Measurements from ENCODE around the gene TRPC6. TPM values are rescaled to one million over a fixed set of nuclear protein-coding genes. Genes with fewer than 3 reads are reported as not detected.

The TRPC6 gene
- total RNA-seq, 6 donors from 2014 or later = 10.5 to 62.9 (median 18.0) TPM

GRCh38 chr11:101528541-101528940, 55.3 kb downstream of the TRPC6 start:
- WGBS, 2 donors = 84 to 94% methylated on average over 2 of the region's 2 CpGs
- H3K9me3 ChIP-seq = no peaks in the 10 kb centered on the region
- no peaks in the 10 kb centered on the region for H3K36me3 ChIP-seq
- H3K4me1 ChIP-seq = no peaks in the 10 kb centered on the region
- TF ChIP-seq EP300 (IDR thresholded peaks at IDR 0.05) = no peak
- no peak for TF ChIP-seq POLR2A (IDR thresholded peaks at IDR 0.05)
- no peak for TF ChIP-seq POLR2AphosphoS5 (IDR thresholded peaks at IDR 0.05)
- TF ChIP-seq CTCF (IDR thresholded peaks at IDR 0.05) = no peak
- ATAC-seq (ENCODE audit: low FRiP score in 2 of 2) = no peak
- H3K4me3 ChIP-seq = no peak overlapping the region
- H3K27ac ChIP-seq = no peak overlapping the region
- no peak for DNase-seq
- no peaks in the 10 kb centered on the region for H3K27me3 ChIP-seq

- WGBS, 2 donors = 0 to 75% methylated on average over 1 of the region's 1 CpG
- ATAC-seq (ENCODE audit: low FRiP score in 2 of 2) (no peak), DNase-seq (no peak)
- no peak overlapping the region for H3K27ac ChIP-seq
- H3K27me3 ChIP-seq = no peaks in the 10 kb centered on the region
- no peaks in the 10 kb centered on the region for H3K9me3 ChIP-seq
- H3K4me3 ChIP-seq = no peak overlapping the region
- no peaks in the 10 kb centered on the region for H3K36me3 ChIP-seq
- TF ChIP-seq CTCF (IDR thresholded peaks at IDR 0.05) = no peak
- no peak for TF ChIP-seq EP300 (IDR thresholded peaks at IDR 0.05)
- TF ChIP-seq POLR2A (IDR thresholded peaks at IDR 0.05) = no peak
- TF ChIP-seq POLR2AphosphoS5 (IDR thresholded peaks at IDR 0.05) = no peak
- H3K4me1 ChIP-seq = no peaks in the 10 kb centered on the region
Observed at GRCh38 chr11:101523634-101524260, 60.1 kb downstream of the TRPC6 start.

- no peaks in the 10 kb centered on the region for H3K9me3 ChIP-seq
- H3K4me1 ChIP-seq = no peaks in the 10 kb centered on the region
- ATAC-seq (ENCODE audit: low FRiP score in 2 of 2) (no peak), DNase-seq (no peak)
- no peak overlapping the region for H3K27ac ChIP-seq
- no peak overlapping the region for H3K4me3 ChIP-seq
- TF ChIP-seq POLR2AphosphoS5 (IDR thresholded peaks at IDR 0.05) = no peak
- TF ChIP-seq EP300 (IDR thresholded peaks at IDR 0.05) = no peak
- no peak for TF ChIP-seq CTCF (IDR thresholded peaks at IDR 0.05)
- TF ChIP-seq POLR2A (IDR thresholded peaks at IDR 0.05) = no peak
- H3K36me3 ChIP-seq = no peaks in the 10 kb centered on the region
- no peaks in the 10 kb centered on the region for H3K27me3 ChIP-seq
Observed at GRCh38 chr11:101523193-101523592, 60.6 kb downstream of the TRPC6 start.

GRCh38 chr11:101521821-101522220, 62.0 kb downstream of the TRPC6 start:
- DNase-seq (no peak), ATAC-seq (ENCODE audit: low FRiP score in 2 of 2) (no peak)
- no peak overlapping the region for H3K4me3 ChIP-seq
- no peak overlapping the region for H3K27ac ChIP-seq
- 61 to 68% methylated on average over 2 of the region's 2 CpGs for WGBS, 2 donors
- H3K36me3 ChIP-seq = no peaks in the 10 kb centered on the region
- no peaks in the 10 kb centered on the region for H3K4me1 ChIP-seq
- H3K9me3 ChIP-seq = no peaks in the 10 kb centered on the region
- TF ChIP-seq POLR2A (IDR thresholded peaks at IDR 0.05) (no peak), EP300 (IDR thresholded peaks at IDR 0.05) (no peak), CTCF (IDR thresholded peaks at IDR 0.05) (no peak), POLR2AphosphoS5 (IDR thresholded peaks at IDR 0.05) (no peak)
- no peaks in the 10 kb centered on the region for H3K27me3 ChIP-seq

- no peak for DNase-seq
- WGBS, 2 donors = 37 to 39% methylated on average over 3 of the region's 3 CpGs
- H3K27ac ChIP-seq = no peak overlapping the region
- H3K27me3 ChIP-seq = no peaks in the 10 kb centered on the region
- no peaks in the 10 kb centered on the region for H3K9me3 ChIP-seq
- no peaks in the 10 kb centered on the region for H3K4me1 ChIP-seq
- H3K4me3 ChIP-seq = no peak overlapping the region
- TF ChIP-seq EP300 (IDR thresholded peaks at IDR 0.05) = no peak
- TF ChIP-seq POLR2AphosphoS5 (IDR thresholded peaks at IDR 0.05) = no peak
- TF ChIP-seq CTCF (IDR thresholded peaks at IDR 0.05) = no peak
- TF ChIP-seq POLR2A (IDR thresholded peaks at IDR 0.05) = no peak
- no peaks in the 10 kb centered on the region for H3K36me3 ChIP-seq
- no peak for ATAC-seq (ENCODE audit: low FRiP score in 2 of 2)
Observed at GRCh38 chr11:101516546-101516945, 67.3 kb downstream of the TRPC6 start.
